Lower leg skin (tissue), 3 donors: Measurements from ENCODE around the gene NBAS.

Source experiments
- POLR2A ChIP-seq, 2 donors: fragments of 450-650 bp; IDR thresholded peaks; one replicate each; pipeline ENCODE4 v1.6.1; 2016 to 2017; ENCODE audit warnings: antibody characterized with exemption in 2 of 2, mild to moderate bottlenecking in 1 of 2, moderate library complexity in 1 of 2
- TF ChIP-seq, protein P1 (sequence below), 3 donors: fragments of 450-650 bp; IDR thresholded peaks; one replicate each; pipeline ENCODE4 v1.5.1; 2016; ENCODE audit warnings: antibody characterized with exemption in 3 of 3, mild to moderate bottlenecking in 3 of 3, moderate library complexity in 2 of 3

- no peak for TF ChIP-seq POLR2A (IDR thresholded peaks at IDR 0.05)
- TF ChIP-seq, protein P1, sequence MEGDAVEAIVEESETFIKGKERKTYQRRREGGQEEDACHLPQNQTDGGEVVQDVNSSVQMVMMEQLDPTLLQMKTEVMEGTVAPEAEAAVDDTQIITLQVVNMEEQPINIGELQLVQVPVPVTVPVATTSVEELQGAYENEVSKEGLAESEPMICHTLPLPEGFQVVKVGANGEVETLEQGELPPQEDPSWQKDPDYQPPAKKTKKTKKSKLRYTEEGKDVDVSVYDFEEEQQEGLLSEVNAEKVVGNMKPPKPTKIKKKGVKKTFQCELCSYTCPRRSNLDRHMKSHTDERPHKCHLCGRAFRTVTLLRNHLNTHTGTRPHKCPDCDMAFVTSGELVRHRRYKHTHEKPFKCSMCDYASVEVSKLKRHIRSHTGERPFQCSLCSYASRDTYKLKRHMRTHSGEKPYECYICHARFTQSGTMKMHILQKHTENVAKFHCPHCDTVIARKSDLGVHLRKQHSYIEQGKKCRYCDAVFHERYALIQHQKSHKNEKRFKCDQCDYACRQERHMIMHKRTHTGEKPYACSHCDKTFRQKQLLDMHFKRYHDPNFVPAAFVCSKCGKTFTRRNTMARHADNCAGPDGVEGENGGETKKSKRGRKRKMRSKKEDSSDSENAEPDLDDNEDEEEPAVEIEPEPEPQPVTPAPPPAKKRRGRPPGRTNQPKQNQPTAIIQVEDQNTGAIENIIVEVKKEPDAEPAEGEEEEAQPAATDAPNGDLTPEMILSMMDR (IDR thresholded peaks at IDR 0.05): no peak
These were observed 125.7 kb downstream of the NBAS start for GRCh38 chr2:15435474-15435873.
